Lower leg skin (tissue), 3 donors: ENCODE measurements around the gene FAM131A.

Experiments used
- CTCF ChIP-seq, 3 donors: fragments of 450-650 bp; IDR thresholded peaks; one replicate each; pipeline ENCODE4 v1.5.1; 2016; ENCODE audit warnings: antibody characterized with exemption in 3 of 3, mild to moderate bottlenecking in 3 of 3, moderate library complexity in 2 of 3
- POLR2A ChIP-seq, 2 donors: fragments of 450-650 bp; IDR thresholded peaks; one replicate each; pipeline ENCODE4 v1.6.1; 2016 to 2017; ENCODE audit warnings: antibody characterized with exemption in 2 of 2, mild to moderate bottlenecking in 1 of 2, moderate library complexity in 1 of 2

- TF ChIP-seq CTCF (IDR thresholded peaks at IDR 0.05) (no peak), POLR2A (IDR thresholded peaks at IDR 0.05) (no peak)
These were observed 47.1 kb upstream of the FAM131A start for GRCh38 chr3:184290331-184290730.
